Neural crest cell (in vitro differentiated cells): ENCODE results near the gene COLEC12. TPM values are rescaled to one million over a fixed set of nuclear protein-coding genes. Genes with fewer than 3 reads are reported as not detected.

Experiments used
- DNase-seq: peaks from one replicate; pipeline ENCODE4 v3.0.0; 2021; ENCODE audit warnings: low read depth, mixed read lengths, low spot score
- H3K27ac Mint-ChIP-seq: one replicate; pipeline ENCODE4 v1.8.0; 2021; ENCODE audit warnings: mild to moderate bottlenecking, mixed read lengths; ENCODE audit not compliant: unreplicated experiment
- H3K27me3 Mint-ChIP-seq: 2 replicates; pipeline ENCODE4 v1.8.0; 2021; ENCODE audit warnings: low read depth, mild to moderate bottlenecking, mixed read lengths
- H3K36me3 Mint-ChIP-seq: 2 replicates; pipeline ENCODE4 v1.8.0; 2021; ENCODE audit warnings: low read depth, mild to moderate bottlenecking, mixed read lengths
- H3K4me1 Mint-ChIP-seq: 2 replicates; pipeline ENCODE4 v1.8.0; 2021; ENCODE audit warnings: mixed read lengths
- H3K4me3 Mint-ChIP-seq: one replicate; pipeline ENCODE4 v1.8.0; 2021; ENCODE audit warnings: mild to moderate bottlenecking, mixed read lengths
- H3K9me3 Mint-ChIP-seq: 2 replicates; pipeline ENCODE4 v1.8.0; 2021; ENCODE audit warnings: mixed read lengths
- CTCF ChIP-seq: fragments of 200-600 bp; sonication (generic); conservative IDR thresholded peaks from 2 replicates; pipeline ENCODE4 v1.5.0; 2021; ENCODE audit warnings: antibody characterized with exemption, mild to moderate bottlenecking
- total RNA-seq: library from RNA; stranded (reverse); gene quantifications from 2 replicates; pipeline ENCODE4 v1.2.1, GENCODE V29; 2021

The COLEC12 gene
- total RNA-seq, 1 donor from 2014 or later, result 1.7 TPM

GRCh38 chr18:306608-307255 lies 193.8 kb downstream of the COLEC12 start:
- TF ChIP-seq CTCF, result no peak
- H3K4me1 Mint-ChIP-seq, result peaks cover 17% of the 10 kb centered on the region
- H3K4me3 Mint-ChIP-seq, result no peak overlapping the region
- H3K9me3 Mint-ChIP-seq, result peaks cover 4% of the 10 kb centered on the region
- no peaks in the 10 kb centered on the region for H3K36me3 Mint-ChIP-seq
- no peak for DNase-seq
- H3K27me3 Mint-ChIP-seq, result no peaks in the 10 kb centered on the region
- no peak overlapping the region for H3K27ac Mint-ChIP-seq

- Mint-ChIP-seq H3K27ac (no peak overlapping the region), H3K27me3 (no peaks in the 10 kb centered on the region), H3K36me3 (no peaks in the 10 kb centered on the region), H3K4me3 (no peak overlapping the region), H3K4me1 (peaks cover 13% of the 10 kb centered on the region), H3K9me3 (no peaks in the 10 kb centered on the region)
- TF ChIP-seq CTCF, result no peak
- no peak for DNase-seq
Observed at GRCh38 chr18:305003-305501, 195.4 kb downstream of the COLEC12 start.

- no peak for DNase-seq
- TF ChIP-seq CTCF, result no peak
- Mint-ChIP-seq H3K27me3 (no peaks in the 10 kb centered on the region), H3K36me3 (no peaks in the 10 kb centered on the region), H3K9me3 (no peaks in the 10 kb centered on the region), H3K4me3 (no peak overlapping the region), H3K4me1 (peaks cover 13% of the 10 kb centered on the region), H3K27ac (no peak overlapping the region)
Observed at GRCh38 chr18:303607-304006, 196.9 kb downstream of the COLEC12 start.

- no peaks in the 10 kb centered on the region for H3K9me3 Mint-ChIP-seq
- no peak overlapping the region for H3K4me3 Mint-ChIP-seq
- peaks cover 13% of the 10 kb centered on the region for H3K4me1 Mint-ChIP-seq
- H3K27me3 Mint-ChIP-seq, result no peaks in the 10 kb centered on the region
- no peaks in the 10 kb centered on the region for H3K36me3 Mint-ChIP-seq
- no peak overlapping the region for H3K27ac Mint-ChIP-seq
- no peak for TF ChIP-seq CTCF
- DNase-seq, result no peak
Observed at GRCh38 chr18:303011-303410, 197.5 kb downstream of the COLEC12 start.

GRCh38 chr18:302097-302496 lies 198.4 kb downstream of the COLEC12 start:
- no peak for DNase-seq
- Mint-ChIP-seq H3K4me3 (no peak overlapping the region), H3K27ac (no peak overlapping the region), H3K9me3 (no peaks in the 10 kb centered on the region), H3K27me3 (no peaks in the 10 kb centered on the region), H3K36me3 (no peaks in the 10 kb centered on the region), H3K4me1 (peaks cover 13% of the 10 kb centered on the region)
- TF ChIP-seq CTCF, result no peak
